HG02798 (cell line): ENCODE data around the gene CFHR1.
"Not testable (repeated sequence)": the region's sequence is repeated elsewhere in the genome, so short reads cannot be mapped to it uniquely, and the experiment has no call there.

Experiments used
- ATAC-seq: cut with Tn5 transposase; IDR thresholded peaks from one replicate; pipeline ENCODE4 v1.9.1; 2021; ENCODE audit warnings: mild to moderate bottlenecking; ENCODE audit not compliant: unreplicated experiment, poor library complexity

Gene CFHR1

GRCh38 chr1:196819531-196819930 is at the start of gene CFHR1:
CFHR1 (plus strand) TSS chr1:196819731; CDS start chr1:196819845, 114 bp downstream.
- ATAC-seq, result not testable (repeated sequence)

GRCh38 chr1:196769823-196770222 is 49.7 kb upstream of the CFHR1 start:
- ATAC-seq, result not testable (repeated sequence)

GRCh38 chr1:196773713-196774112 is 45.8 kb upstream of the CFHR1 start:
- ATAC-seq, result no peak

GRCh38 chr1:196774175-196774574 is 45.4 kb upstream of the CFHR1 start:
- no peak for ATAC-seq

GRCh38 chr1:196774603-196775002 is 44.9 kb upstream of the CFHR1 start, which contains the start of gene CFHR3:
CFHR3 (plus strand) TSS chr1:196774840; CDS start chr1:196774887, 47 bp downstream.
- no peak for ATAC-seq

GRCh38 chr1:196777603-196778002 is 41.9 kb upstream of the CFHR1 start:
- no peak for ATAC-seq

- ATAC-seq, result no peak
These were observed 40.4 kb upstream of the CFHR1 start for GRCh38 chr1:196779093-196779492.

- ATAC-seq, result not testable (repeated sequence)
These were observed 28.3 kb upstream of the CFHR1 start for GRCh38 chr1:196791252-196791651.

- not testable (repeated sequence) for ATAC-seq
These were observed 25.4 kb upstream of the CFHR1 start for GRCh38 chr1:196794103-196794502.

GRCh38 chr1:196797891-196798290 is 21.6 kb upstream of the CFHR1 start:
- ATAC-seq, result no peak

GRCh38 chr1:196801920-196802319 is 17.6 kb upstream of the CFHR1 start:
- ATAC-seq, result not testable (repeated sequence)

GRCh38 chr1:196808529-196809235 is 10.8 kb upstream of the CFHR1 start:
- no peak for ATAC-seq

GRCh38 chr1:196817442-196817841 is 2.1 kb upstream of the CFHR1 start:
- ATAC-seq, result not testable (repeated sequence)

GRCh38 chr1:196827860-196828259 is 8.3 kb downstream of the CFHR1 start:
- ATAC-seq, result peak; percentile 86

GRCh38 chr1:196849613-196850492 is 30.3 kb downstream of the CFHR1 start:
- not testable (repeated sequence) for ATAC-seq

- no peak for ATAC-seq
These were observed 36.5 kb downstream of the CFHR1 start for GRCh38 chr1:196856053-196856452.

- ATAC-seq, result no peak
These were observed 37.7 kb downstream of the CFHR1 start for GRCh38 chr1:196857188-196857587.

- no peak for ATAC-seq
These were observed 39.3 kb downstream of the CFHR1 start for GRCh38 chr1:196858811-196859210.

- ATAC-seq, result no peak
These were observed 40.9 kb downstream of the CFHR1 start for GRCh38 chr1:196860323-196860884.

GRCh38 chr1:196861429-196861828 is 41.9 kb downstream of the CFHR1 start:
- ATAC-seq, result no peak

GRCh38 chr1:196866974-196867373 is 47.4 kb downstream of the CFHR1 start:
- ATAC-seq, result no peak
